ENCODE measurements around the gene DVL2. TPM values are rescaled to one million over a fixed set of nuclear protein-coding genes. Genes with fewer than 3 reads are reported as not detected.
A peak's percentile ranks its signal among the peaks of the same experiment; 100 is the strongest.

The DVL2 gene
- total and polyA plus RNA-seq, 2 of the 13 experiments (the other 11 are each of a cell fraction or from before 2014, with no cell fraction given): 5.7 to 38.2 TPM

DNA sequence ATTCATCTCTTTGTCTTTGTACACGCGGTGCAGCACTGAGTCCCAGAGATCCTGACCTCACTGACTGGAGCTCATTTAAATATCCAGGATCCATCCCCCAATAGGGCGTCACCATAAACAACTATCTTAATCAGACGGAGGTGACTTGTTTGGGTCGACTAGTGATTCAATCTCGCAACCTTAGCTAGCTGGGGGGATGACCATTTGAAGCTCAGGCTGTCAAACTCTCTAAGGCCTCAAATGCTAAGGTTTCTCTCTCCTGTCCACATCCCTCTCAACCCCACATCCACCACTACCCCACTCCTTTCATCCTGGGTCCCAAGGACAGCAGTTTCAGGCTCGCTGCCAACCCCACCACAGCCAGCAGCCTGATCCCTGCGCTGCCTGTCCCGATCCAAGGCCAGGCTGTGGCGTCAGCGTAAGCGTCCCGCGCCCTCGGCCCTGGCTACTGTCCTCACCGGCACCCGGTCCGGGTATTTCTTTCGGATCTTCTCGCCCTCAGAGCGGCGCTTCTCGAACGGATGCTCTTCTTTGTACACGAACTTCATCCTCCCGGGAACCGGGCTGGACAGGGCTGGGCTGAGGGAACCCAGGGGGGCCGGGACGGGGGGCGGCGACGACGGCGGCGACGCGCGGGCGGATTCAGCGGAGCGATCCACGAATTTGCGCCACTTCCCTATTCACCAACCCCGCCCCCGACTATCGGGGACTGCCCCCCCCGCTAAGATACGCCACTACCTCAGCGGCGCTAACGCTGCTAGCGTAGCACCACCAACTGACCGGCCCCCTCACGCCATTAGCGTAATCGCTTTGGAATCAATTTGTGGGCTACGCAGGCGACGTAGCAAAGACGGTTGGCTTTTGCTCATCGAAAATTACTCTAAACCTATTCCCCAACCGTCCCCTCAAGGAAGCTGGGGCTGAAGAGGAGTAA lies 7.7 kb upstream of the DVL2 start, which contains the start of gene GABARAP (continued):
- TF ChIP-seq PTBP1 (IDR thresholded peaks at IDR 0.05; ENCODE audit: low read depth, low read length, poor library complexity, severe bottlenecking) (no peak), CEBPG (CRISPR knock-in tag; IDR thresholded peaks at IDR 0.05) (no peak), PITX1 (CRISPR knock-in tag; IDR thresholded peaks at IDR 0.05) (no peak; the same call in 1 of the 2 replicates), SALL1 (CRISPR knock-in tag; IDR thresholded peaks at IDR 0.05) (peak; percentile 65), SP4 (CRISPR knock-in tag; IDR thresholded peaks at IDR 0.05) (peak; percentile 36; the same call in 1 of the 2 replicates), HNRNPLL (IDR thresholded peaks at IDR 0.05; ENCODE audit: low read depth, low read length, poor library complexity, severe bottlenecking) (peak; percentile 99), ZNF329 (CRISPR knock-in tag; IDR thresholded peaks at IDR 0.05; ENCODE audit: low read depth) (peak; percentile 25; the same call in 1 of the 2 replicates), ZNF724P (CRISPR knock-in tag; IDR thresholded peaks at IDR 0.05; ENCODE audit: borderline replicate concordance) (peak; percentile 88; the same call in 1 of the 2 replicates), AGO2 (optimal IDR thresholded peaks at IDR 0.05; ENCODE audit: low read depth, low read length) (peak; percentile 81), RORA (CRISPR knock-in tag; IDR thresholded peaks at IDR 0.05) (no peak), ZNF546 (CRISPR knock-in tag; conservative IDR thresholded peaks at IDR 0.05) (0 out of 2 replicates have a peak, but pooled peaks have one; percentile 66), ZSCAN21 (CRISPR knock-in tag; IDR thresholded peaks at IDR 0.05; ENCODE audit: borderline replicate concordance) (0 out of 2 replicates have a peak, but pooled peaks have one; percentile 49), RBFOX2 (IDR thresholded peaks at IDR 0.05; ENCODE audit: low read depth, low read length) (peak; percentile 72), MTA1 (CRISPR knock-in tag; IDR thresholded peaks at IDR 0.05; ENCODE audit: borderline replicate concordance) (peak; percentile 43; the same call in 1 of the 2 replicates), TMF1 (CRISPR knock-in tag; IDR thresholded peaks at IDR 0.05; ENCODE audit: low read depth) (no peak), ZNF891 (CRISPR knock-in tag; IDR thresholded peaks at IDR 0.05) (peak; percentile 57; the same call in 1 of the 2 replicates), BRCA1 (CRISPR knock-in tag; IDR thresholded peaks at IDR 0.05) (no peak), PAWR (CRISPR knock-in tag; IDR thresholded peaks at IDR 0.05; ENCODE audit: borderline replicate concordance) (no peak), ZEB1 (IDR thresholded peaks at IDR 0.05; ENCODE audit: insufficient replicate concordance, low read depth) (no peak)
- TF ChIP-seq, protein P1, sequence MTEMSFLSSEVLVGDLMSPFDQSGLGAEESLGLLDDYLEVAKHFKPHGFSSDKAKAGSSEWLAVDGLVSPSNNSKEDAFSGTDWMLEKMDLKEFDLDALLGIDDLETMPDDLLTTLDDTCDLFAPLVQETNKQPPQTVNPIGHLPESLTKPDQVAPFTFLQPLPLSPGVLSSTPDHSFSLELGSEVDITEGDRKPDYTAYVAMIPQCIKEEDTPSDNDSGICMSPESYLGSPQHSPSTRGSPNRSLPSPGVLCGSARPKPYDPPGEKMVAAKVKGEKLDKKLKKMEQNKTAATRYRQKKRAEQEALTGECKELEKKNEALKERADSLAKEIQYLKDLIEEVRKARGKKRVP (CRISPR knock-in tag; IDR thresholded peaks at IDR 0.05): peak in 1 of 2 experiments; percentile 16; a peak in 1 of 4 replicates
- TF ChIP-seq, protein P2, sequence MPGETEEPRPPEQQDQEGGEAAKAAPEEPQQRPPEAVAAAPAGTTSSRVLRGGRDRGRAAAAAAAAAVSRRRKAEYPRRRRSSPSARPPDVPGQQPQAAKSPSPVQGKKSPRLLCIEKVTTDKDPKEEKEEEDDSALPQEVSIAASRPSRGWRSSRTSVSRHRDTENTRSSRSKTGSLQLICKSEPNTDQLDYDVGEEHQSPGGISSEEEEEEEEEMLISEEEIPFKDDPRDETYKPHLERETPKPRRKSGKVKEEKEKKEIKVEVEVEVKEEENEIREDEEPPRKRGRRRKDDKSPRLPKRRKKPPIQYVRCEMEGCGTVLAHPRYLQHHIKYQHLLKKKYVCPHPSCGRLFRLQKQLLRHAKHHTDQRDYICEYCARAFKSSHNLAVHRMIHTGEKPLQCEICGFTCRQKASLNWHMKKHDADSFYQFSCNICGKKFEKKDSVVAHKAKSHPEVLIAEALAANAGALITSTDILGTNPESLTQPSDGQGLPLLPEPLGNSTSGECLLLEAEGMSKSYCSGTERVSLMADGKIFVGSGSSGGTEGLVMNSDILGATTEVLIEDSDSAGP (CRISPR knock-in tag; IDR thresholded peaks at IDR 0.05; ENCODE audit: borderline replicate concordance): peak; percentile 76; the same call in 1 of the 2 replicates
- TF ChIP-seq, protein P3, sequence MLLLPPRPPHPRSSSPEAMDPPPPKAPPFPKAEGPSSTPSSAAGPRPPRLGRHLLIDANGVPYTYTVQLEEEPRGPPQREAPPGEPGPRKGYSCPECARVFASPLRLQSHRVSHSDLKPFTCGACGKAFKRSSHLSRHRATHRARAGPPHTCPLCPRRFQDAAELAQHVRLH (CRISPR knock-in tag; IDR thresholded peaks at IDR 0.05; ENCODE audit: borderline replicate concordance, low read depth): peak; percentile 32
- TF ChIP-seq, protein P4, sequence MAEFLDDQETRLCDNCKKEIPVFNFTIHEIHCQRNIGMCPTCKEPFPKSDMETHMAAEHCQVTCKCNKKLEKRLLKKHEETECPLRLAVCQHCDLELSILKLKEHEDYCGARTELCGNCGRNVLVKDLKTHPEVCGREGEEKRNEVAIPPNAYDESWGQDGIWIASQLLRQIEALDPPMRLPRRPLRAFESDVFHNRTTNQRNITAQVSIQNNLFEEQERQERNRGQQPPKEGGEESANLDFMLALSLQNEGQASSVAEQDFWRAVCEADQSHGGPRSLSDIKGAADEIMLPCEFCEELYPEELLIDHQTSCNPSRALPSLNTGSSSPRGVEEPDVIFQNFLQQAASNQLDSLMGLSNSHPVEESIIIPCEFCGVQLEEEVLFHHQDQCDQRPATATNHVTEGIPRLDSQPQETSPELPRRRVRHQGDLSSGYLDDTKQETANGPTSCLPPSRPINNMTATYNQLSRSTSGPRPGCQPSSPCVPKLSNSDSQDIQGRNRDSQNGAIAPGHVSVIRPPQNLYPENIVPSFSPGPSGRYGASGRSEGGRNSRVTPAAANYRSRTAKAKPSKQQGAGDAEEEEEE (CRISPR knock-in tag; IDR thresholded peaks at IDR 0.05; ENCODE audit: borderline replicate concordance): no peak
- TF ChIP-seq, protein P5, sequence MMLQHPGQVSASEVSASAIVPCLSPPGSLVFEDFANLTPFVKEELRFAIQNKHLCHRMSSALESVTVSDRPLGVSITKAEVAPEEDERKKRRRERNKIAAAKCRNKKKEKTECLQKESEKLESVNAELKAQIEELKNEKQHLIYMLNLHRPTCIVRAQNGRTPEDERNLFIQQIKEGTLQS (CRISPR knock-in tag; IDR thresholded peaks at IDR 0.05): peak; percentile 38

Measured in HepG2 (cell line).